ENCODE results near the gene RYR1. TPM values are rescaled to one million over a fixed set of nuclear protein-coding genes. Genes with fewer than 3 reads are reported as not detected.
"Not testable (repeated sequence)": the region's sequence is repeated elsewhere in the genome, so short reads cannot be mapped to it uniquely, and the experiment has no call there.

RYR1 gene
- total RNA-seq, 1 experiment from 2014 or later: not detected

- no peak for DNase-seq (ENCODE audit: low read depth)
These were observed 34.0 kb upstream of the RYR1 start for GRCh38 chr19:38399537-38399936.

GRCh38 chr19:38400361-38400760 is 33.1 kb upstream of the RYR1 start:
- peak; percentile 23 for DNase-seq (ENCODE audit: low read depth)

- DNase-seq (ENCODE audit: low read depth): peak; percentile 80
These were observed 32.3 kb upstream of the RYR1 start for GRCh38 chr19:38401148-38401547.

GRCh38 chr19:38402623-38402966 is 30.9 kb upstream of the RYR1 start:
- no peak for DNase-seq (ENCODE audit: low read depth)

DNA sequence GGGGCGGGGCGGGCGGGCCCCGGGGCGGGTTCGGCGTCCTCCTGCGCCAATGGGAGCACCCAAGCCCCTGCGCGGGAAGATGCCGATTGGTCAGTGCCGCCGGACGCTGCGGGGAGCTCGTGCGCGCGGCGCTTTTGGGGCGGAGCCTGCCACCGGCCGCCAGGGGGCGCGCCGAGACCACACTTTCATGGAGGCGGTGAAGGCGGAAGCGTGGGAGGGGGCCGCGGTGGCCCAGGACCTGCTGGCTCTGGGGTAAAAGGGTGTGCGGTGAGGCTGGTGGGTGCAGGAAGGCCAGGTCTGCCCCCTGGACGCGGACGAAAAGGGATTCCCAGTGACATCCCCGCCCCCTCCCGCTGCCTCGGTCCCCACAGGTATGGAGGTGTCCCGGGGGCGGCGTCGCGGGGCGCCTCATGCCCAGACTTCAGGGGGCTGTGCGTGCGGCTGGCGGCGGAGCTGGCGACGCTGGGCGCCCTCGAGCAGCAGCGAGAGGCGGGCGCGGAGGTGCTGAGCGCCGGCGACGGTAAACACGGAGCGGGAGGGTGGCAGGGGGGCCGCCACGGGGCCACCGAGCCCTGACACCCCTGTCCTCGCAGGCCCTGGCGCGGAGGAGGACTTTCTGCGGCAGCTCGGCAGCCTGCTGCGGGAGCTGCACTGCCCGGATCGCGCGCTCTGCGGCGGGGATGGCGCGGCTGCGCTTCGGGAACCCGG is 30.4 kb upstream of the RYR1 start, which contains the start of gene FAM98C:
Gene FAM98C (plus strand): TSS at position 127 of the 708 bp plus-strand sequence. CDS start 61 bp downstream, at position 188.
- DNase-seq (ENCODE audit: low read depth): peak; percentile 95

- no peak for DNase-seq (ENCODE audit: low read depth)
These were observed 28.6 kb upstream of the RYR1 start for GRCh38 chr19:38404858-38405257.

DNA sequence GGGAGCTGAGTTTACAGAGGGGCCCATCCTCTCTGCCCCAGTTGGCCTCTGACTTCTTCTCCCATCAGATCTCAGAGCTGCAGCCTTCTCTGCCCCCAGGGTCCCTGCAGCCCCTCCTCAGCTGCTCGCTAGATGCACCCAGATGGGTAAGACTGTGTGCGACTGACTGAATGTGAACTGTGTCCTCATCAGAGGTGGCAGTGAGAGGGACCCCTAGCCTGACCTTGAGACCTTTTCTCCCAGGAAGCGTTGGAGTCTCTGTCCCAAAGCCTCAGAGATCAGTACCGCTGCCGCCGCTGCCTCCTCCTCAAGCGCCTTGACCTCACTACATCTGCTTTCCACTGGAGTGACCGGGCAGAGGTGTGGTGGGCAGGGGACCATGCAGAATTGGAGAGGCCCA is 28.2 kb upstream of the RYR1 start:
- DNase-seq (ENCODE audit: low read depth): no peak

DNA sequence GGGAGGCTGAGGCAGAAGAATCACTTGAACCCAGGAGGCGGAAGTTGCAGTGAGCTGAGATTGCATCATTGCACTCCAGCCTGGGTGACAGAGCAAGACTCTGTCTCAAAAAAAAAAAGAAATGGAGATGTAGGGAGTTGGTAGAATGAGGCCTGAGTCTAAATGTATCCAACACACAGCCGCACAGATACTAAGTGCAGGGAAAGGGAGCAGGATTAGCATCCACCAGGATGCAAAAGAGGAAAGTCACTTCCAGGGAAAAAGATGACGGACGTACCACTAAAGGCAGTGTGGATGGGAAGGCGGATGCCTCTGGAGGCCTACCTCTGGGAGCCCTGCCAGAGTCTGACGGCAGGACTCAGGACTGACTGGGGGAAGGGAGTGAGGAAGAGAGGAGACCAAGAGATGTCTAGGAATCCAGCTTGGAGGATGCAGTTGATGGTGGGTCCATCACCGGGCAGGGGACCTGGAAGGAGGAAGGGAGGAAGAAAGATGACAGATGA is 23.8 kb upstream of the RYR1 start:
- DNase-seq (ENCODE audit: low read depth): peak; percentile 58

- DNase-seq (ENCODE audit: low read depth): not testable (repeated sequence)
These were observed 23.1 kb upstream of the RYR1 start for GRCh38 chr19:38410407-38410806.

GRCh38 chr19:38411041-38411712 is 22.3 kb upstream of the RYR1 start:
- no peak for DNase-seq (ENCODE audit: low read depth)

DNA sequence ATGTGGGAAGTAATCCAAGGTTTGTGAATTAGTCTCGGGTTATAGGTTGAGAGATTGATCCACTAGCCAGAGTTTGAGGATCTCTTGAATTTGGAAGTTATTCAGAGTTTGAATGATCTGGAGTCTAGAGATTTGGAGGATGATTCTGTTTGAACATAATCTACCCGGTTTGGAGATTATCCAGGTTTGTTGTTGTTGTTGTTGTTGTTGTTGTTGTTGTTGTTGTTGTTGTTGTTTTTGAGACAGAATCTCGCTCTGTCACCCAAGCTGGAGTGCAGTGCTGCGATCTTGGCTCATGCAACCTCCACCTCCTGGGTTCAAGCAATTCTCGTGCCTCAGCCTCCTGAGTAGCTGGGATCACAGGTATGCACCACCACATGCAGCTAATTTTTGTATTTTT is 21.6 kb upstream of the RYR1 start:
- DNase-seq (ENCODE audit: low read depth): not testable (repeated sequence)

DNA sequence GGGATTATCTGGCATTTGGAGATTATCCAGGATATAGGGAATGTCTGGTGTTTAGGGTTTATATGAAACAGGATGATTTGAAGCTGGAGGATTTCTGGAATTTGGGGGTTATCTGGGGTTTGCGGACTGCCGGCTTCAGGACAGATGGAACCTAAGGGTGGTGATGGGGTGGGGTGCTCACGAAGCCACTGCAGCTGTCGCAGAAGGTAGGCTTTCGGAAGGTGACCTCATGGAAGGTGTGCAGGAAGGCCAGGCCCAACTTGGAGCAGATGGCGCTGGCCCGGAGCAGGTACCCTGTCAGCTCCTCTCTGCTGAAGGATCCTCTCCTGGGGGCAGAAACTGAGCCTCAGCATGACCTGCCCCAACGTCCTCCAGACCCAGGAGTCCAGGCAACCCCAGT is 21.0 kb upstream of the RYR1 start:
- no peak for DNase-seq (ENCODE audit: low read depth)

- no peak for DNase-seq (ENCODE audit: low read depth)
These were observed 20.5 kb upstream of the RYR1 start for GRCh38 chr19:38412961-38413360.

DNA sequence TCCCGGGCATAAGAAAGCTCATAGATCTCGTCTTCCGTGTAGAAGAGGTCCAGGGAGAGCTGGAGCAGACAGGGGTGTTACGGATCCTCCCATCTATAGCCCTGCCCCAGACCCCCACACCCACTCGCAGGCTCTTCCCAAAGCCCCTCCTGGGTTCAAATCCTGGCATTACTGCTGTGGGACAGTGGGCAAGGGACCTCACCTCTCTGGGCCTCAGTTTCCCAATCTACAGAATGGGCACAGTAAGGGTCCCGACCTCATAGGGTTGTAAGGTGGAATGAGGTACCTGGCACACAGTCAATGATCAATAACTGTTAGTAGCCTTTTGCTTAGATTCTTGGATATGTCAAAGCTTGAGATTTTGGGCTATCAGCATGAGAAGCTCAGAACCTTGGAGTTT is 20.1 kb upstream of the RYR1 start:
- DNase-seq (ENCODE audit: low read depth): no peak

DNA sequence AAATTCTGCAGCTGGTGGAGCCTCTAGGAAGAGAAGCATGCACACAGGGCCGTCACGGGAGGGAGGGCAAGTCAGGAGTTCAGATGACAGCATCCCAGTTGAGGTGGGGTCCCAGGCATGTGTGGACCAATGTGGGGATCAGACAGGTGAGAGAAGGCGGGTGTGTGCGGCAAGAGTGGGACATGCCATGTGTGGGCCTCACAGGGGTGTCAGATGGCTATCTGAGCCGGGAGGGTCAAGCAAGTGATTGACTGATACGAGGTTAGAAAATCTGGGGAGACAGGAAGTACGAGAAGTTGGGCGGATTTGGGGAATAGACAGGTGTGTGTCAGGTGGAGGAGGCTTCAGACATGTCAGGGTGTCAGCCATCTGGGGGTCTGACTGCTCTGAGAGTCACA is 16.3 kb upstream of the RYR1 start:
- no peak for DNase-seq (ENCODE audit: low read depth)

DNA sequence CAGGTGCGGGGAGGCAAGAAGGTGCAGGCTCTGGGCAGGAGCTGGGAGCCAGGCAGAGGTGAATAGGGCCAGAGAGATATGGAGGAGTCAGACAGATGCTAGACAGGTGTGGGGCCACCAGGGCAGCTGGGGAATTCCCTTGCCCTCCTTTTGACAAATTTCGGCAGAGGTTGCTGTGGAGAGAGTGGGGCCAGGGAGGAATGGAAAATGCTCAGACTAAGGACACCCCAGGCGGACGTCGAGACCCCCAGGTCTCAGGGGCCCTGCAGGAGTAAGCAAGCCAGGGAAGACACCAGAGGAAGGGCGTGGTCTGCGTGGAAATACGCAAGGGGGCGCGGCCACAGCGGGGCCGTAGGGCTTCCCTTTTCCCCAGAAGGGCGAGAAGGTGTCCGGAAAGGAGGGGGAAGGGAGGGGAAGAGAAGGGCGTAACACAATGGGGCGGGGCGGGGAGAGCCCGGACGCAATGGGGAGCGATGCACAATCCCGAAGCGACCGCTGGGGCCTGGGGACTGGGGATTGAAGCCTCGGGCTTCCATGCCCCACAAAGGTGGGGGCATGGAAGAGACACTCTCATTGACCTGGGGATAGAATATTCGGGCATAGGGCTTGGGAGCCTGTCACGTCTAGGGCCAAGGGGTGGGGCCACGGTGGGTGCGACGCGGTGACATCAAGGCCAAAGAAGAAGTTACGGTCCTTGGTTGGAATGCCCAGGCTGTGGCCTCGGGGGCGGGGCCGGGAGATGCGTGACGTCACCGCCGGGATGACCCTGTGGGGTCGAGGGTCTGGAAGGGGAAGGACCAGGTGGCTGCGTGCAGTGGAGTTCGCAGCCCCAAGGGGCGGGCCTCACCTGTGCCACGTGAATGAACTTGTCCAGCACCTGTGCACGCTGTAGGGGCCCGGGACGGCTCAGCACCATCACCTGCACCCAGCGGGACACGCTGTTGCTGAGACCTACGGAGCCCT is 15.7 kb upstream of the RYR1 start:
- no peak for DNase-seq (ENCODE audit: low read depth)

DNA sequence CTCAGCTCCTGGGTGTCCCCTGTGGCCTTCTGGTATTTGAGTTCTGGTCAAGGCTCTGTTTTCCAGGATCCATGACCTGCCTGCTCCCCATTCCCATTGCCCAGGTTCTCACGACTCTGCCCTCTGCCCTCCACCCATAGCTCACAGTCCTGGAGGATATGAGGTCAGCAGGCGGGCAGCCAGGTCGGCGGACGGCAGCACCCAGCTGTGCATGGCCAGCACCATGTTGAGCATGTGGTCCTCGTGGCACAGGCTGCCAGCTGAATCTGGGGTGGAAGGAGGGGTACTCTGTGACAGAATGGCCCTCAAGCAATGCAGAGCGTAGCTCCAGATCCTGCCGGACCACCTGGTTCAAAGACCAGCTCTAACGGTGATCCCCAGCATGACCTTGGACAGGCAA is 12.6 kb upstream of the RYR1 start:
- no peak for DNase-seq (ENCODE audit: low read depth)

- DNase-seq (ENCODE audit: low read depth): no peak
These were observed 11.6 kb upstream of the RYR1 start for GRCh38 chr19:38421856-38422255.

DNA sequence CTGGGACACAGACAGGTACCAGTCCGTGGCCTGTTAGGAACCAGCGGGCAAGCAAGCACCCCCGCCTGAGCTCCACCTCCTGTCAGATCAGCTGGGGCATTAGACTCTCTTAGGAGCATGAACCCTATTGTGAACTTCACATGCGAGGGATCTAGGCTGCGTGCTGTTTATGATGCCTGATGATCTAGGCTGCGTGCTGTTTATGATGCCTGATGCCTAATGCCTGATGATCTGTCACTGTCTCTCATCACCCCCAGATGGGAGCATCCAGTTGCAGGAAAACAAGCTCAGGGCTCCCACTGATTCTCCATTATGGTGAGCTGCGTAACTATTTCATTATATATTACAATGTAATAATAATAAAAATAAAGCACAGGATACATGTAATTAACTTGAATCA is 11.1 kb upstream of the RYR1 start:
- DNase-seq (ENCODE audit: low read depth): no peak

GRCh38 chr19:38424272-38424671 is 9.2 kb upstream of the RYR1 start:
- no peak for DNase-seq (ENCODE audit: low read depth)

GRCh38 chr19:38425222-38425809 is 8.2 kb upstream of the RYR1 start:
- DNase-seq (ENCODE audit: low read depth): no peak

Measured in M059J (cell line).